Measurements from ENCODE around the gene LRP1. TPM values are rescaled to one million over a fixed set of nuclear protein-coding genes. Genes with fewer than 3 reads are reported as not detected.

The LRP1 gene
- total RNA-seq, 2 experiments from 2014 or later, result 6.6 to 8.5 TPM

GRCh38 chr12:57212701-57213057, 84.4 kb downstream of the LRP1 start:
- POLR2A ChIA-PET, result interaction anchor here (0.9 to 3.2 kb wide), 5 partner anchors 15 to 37 kb away, joined by 3 to 20 read pairs (median 11); partner anchors contain the start of gene SHMT2
- H3K4me3 ChIP-seq (ENCODE audit: low read length), result no peak overlapping the region
- CTCF ChIA-PET, result interaction anchor here (0.6 to 7.9 kb wide), 12 partner anchors 10 to 143 kb away, joined by 3 to 225 read pairs (median 3); partner anchors contain the start of gene SHMT2
- Mint-ChIP-seq H3K36me3 (ENCODE audit: low read depth) (no peaks in the 10 kb centered on the region), H3K27ac (no peak overlapping the region), H3K4me3 (no peak overlapping the region), H3K4me1 (ENCODE audit: low read depth) (peaks cover 37% of the 10 kb centered on the region), H3K27me3 (peaks cover 38% of the 10 kb centered on the region), H3K9me3 (no peaks in the 10 kb centered on the region)
- no peak overlapping the region for H3K27ac ChIP-seq (ENCODE audit: low read depth in 1 of 2, low read length in 2 of 2)
- peaks cover 0 to 12% of the 10 kb centered on the region in 2 experiments for H3K9me3 ChIP-seq (ENCODE audit: control insufficient read depth in 1 of 2, insufficient read depth in 1 of 2, low read length in 2 of 2)
- peaks cover 34 to 39% of the 10 kb centered on the region in 2 experiments for H3K27me3 ChIP-seq (ENCODE audit: control insufficient read depth in 1 of 2, insufficient read depth in 2 of 2, low read length in 2 of 2)
- no peaks in the 10 kb centered on the region for H3K36me3 ChIP-seq (ENCODE audit: insufficient read depth, low read length)
- TF ChIP-seq CTCF (IDR thresholded peaks at IDR 0.05), result no peak
- ATAC-seq (ENCODE audit: poor library complexity) (no peak), DNase-seq (no peak)
- intact Hi-C loops (cut with DNase I, micrococcal nuclease), result loop anchor here (1.0 kb wide), 3 partner anchors 27 to 250 kb away; no protein-coding TSS in a partner anchor
- peaks cover 47% of the 10 kb centered on the region for H3K4me1 ChIP-seq (ENCODE audit: insufficient read depth, low read length)

GRCh38 chr12:57213058-57213715, 84.9 kb downstream of the LRP1 start:
- Mint-ChIP-seq H3K27ac (no peak overlapping the region), H3K36me3 (ENCODE audit: low read depth) (no peaks in the 10 kb centered on the region), H3K27me3 (peaks cover 43% of the 10 kb centered on the region), H3K4me3 (peak overlapping the region; percentile 72), H3K9me3 (no peaks in the 10 kb centered on the region), H3K4me1 (ENCODE audit: low read depth) (peaks cover 42% of the 10 kb centered on the region)
- peaks cover 0 to 14% of the 10 kb centered on the region in 2 experiments for H3K9me3 ChIP-seq (ENCODE audit: control insufficient read depth in 1 of 2, insufficient read depth in 1 of 2, low read length in 2 of 2)
- CTCF ChIA-PET, result interaction anchor here (0.6 to 7.9 kb wide), 14 partner anchors 10 to 151 kb away, joined by 3 to 225 read pairs (median 3); partner anchors contain the start of gene SHMT2
- H3K27ac ChIP-seq (ENCODE audit: low read depth in 1 of 2, low read length in 2 of 2), result no peak overlapping the region
- intact Hi-C loops (cut with DNase I, micrococcal nuclease), result loop anchor here (1.0 kb wide), 3 partner anchors 26 to 249 kb away; no protein-coding TSS in a partner anchor
- TF ChIP-seq CTCF (IDR thresholded peaks at IDR 0.05), result peak; percentile 94
- POLR2A ChIA-PET, result interaction anchor here (0.6 to 3.2 kb wide), 8 partner anchors 14 to 166 kb away, joined by 3 to 20 read pairs (median 3); partner anchors contain the start of gene SHMT2
- H3K36me3 ChIP-seq (ENCODE audit: insufficient read depth, low read length), result no peaks in the 10 kb centered on the region
- ATAC-seq (ENCODE audit: poor library complexity), result peak; percentile 75
- peaks cover 51% of the 10 kb centered on the region for H3K4me1 ChIP-seq (ENCODE audit: insufficient read depth, low read length)
- peak; percentile 72 to 92 (median 81) for DNase-seq
- peaks cover 39 to 44% of the 10 kb centered on the region in 2 experiments for H3K27me3 ChIP-seq (ENCODE audit: control insufficient read depth in 1 of 2, insufficient read depth in 2 of 2, low read length in 2 of 2)
- no peak overlapping the region for H3K4me3 ChIP-seq (ENCODE audit: low read length)

- Mint-ChIP-seq H3K4me1 (ENCODE audit: low read depth) (peaks cover 47% of the 10 kb centered on the region), H3K4me3 (peak overlapping the region; percentile 61), H3K27me3 (peaks cover 50% of the 10 kb centered on the region), H3K36me3 (ENCODE audit: low read depth) (no peaks in the 10 kb centered on the region), H3K27ac (no peak overlapping the region), H3K9me3 (no peaks in the 10 kb centered on the region)
- TF ChIP-seq CTCF (IDR thresholded peaks at IDR 0.05), result no peak
- Histone ChIP-seq H3K36me3 (ENCODE audit: insufficient read depth, low read length) (no peaks in the 10 kb centered on the region), H3K27ac (ENCODE audit: low read depth in 1 of 2, low read length in 2 of 2) (no peak overlapping the region), H3K9me3 (ENCODE audit: control insufficient read depth in 1 of 2, insufficient read depth in 1 of 2, low read length in 2 of 2) (peaks cover 0 to 14% of the 10 kb centered on the region in 2 experiments), H3K27me3 (ENCODE audit: control insufficient read depth in 1 of 2, insufficient read depth in 2 of 2, low read length in 2 of 2) (peaks cover 46 to 51% of the 10 kb centered on the region in 2 experiments), H3K4me3 (ENCODE audit: low read length) (no peak overlapping the region), H3K4me1 (ENCODE audit: insufficient read depth, low read length) (peaks cover 51% of the 10 kb centered on the region)
- no peak for DNase-seq
- CTCF ChIA-PET, result interaction anchor here (0.7 to 7.9 kb wide), 11 partner anchors 9 to 152 kb away, joined by 3 to 225 read pairs (median 5); partner anchors contain the start of gene SHMT2
- POLR2A ChIA-PET, result interaction anchor here (0.6 to 3.2 kb wide), 8 partner anchors 14 to 165 kb away, joined by 3 to 20 read pairs (median 3); partner anchors contain the start of gene SHMT2
- no peak for ATAC-seq (ENCODE audit: poor library complexity)
- intact Hi-C loops (cut with DNase I, micrococcal nuclease), result loop anchor here (1.0 kb wide), 3 partner anchors 25 to 248 kb away; no protein-coding TSS in a partner anchor
Observed at GRCh38 chr12:57213763-57214397, 85.6 kb downstream of the LRP1 start.

Measured in CD4-positive, alpha-beta T cell (primary cell).